ENCODE data around the gene CDC42EP5. TPM values are rescaled to one million over a fixed set of nuclear protein-coding genes. Genes with fewer than 3 reads are reported as not detected.

The CDC42EP5 gene
- total RNA-seq (2021; fragmentation: NEBNext Ultra II Directional; extraction: Animal tissue kit (Norgen Biotek cat#: 25700)) = 10 to 100 TPM; 45.9 to 70.5 (median 56.9) TPM
- long read RNA-seq, partial matches to known transcripts = 0 of 1 reads
- long read RNA-seq, other reads (novel, unspliced or antisense) = 0 of 1 reads

- H3K27ac Mint-ChIP-seq = peak within 1 kb of the TSS; percentile 81
Observed at GRCh38 chr19:54473071-54473891, at the start of gene CDC42EP5. Gene CDC42EP5 (minus strand): TSS chr19:54473296. CDS start chr19:54465547, 7,749 bp downstream.

DNA sequence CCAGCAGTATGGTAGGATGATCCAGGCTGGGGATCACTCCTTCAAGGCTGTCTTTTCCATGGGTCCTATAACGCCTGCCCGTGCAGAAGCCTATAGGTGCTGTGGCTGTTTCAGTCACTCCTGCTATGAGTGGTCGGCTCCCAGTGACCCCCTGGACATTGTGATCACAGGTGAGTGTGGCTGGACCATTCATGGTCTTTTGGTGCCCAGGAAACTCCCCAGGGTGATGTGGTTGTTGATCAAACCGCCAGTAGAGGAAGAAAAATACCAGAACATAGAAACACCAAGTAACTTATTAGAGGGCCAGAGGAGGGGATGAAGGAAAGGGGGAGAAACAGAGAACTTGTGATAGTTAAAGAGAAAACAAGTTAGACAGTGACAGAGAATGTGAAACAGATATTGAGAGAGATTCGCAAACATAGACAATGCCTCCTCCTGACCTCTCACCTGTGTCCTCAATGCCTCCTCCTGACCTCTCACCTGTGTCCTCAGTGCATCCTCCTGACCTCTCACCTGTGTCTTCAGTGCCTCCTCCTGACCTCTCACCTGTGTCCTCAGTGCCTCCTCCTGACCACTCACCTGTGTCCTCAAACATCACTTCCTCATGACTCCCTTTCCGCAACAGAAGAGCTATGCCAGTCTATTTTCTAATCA is 48.9 kb upstream of the CDC42EP5 start:
- Mint-ChIP-seq H3K9me3 (peaks cover 49% of the 10 kb centered on the region), H3K4me1 (ENCODE audit: low read depth) (no peaks in the 10 kb centered on the region; the same call in 1 of the 2 replicates), H3K27me3 (ENCODE audit: insufficient read depth) (no peaks in the 10 kb centered on the region), H3K4me3 (no peak overlapping the region), H3K27ac (no peak overlapping the region), H3K36me3 (ENCODE audit: low read depth) (0 out of 2 replicates have a peak, but pooled peaks cover 4% of the 10 kb centered on the region)
- TF ChIP-seq, protein P1, sequence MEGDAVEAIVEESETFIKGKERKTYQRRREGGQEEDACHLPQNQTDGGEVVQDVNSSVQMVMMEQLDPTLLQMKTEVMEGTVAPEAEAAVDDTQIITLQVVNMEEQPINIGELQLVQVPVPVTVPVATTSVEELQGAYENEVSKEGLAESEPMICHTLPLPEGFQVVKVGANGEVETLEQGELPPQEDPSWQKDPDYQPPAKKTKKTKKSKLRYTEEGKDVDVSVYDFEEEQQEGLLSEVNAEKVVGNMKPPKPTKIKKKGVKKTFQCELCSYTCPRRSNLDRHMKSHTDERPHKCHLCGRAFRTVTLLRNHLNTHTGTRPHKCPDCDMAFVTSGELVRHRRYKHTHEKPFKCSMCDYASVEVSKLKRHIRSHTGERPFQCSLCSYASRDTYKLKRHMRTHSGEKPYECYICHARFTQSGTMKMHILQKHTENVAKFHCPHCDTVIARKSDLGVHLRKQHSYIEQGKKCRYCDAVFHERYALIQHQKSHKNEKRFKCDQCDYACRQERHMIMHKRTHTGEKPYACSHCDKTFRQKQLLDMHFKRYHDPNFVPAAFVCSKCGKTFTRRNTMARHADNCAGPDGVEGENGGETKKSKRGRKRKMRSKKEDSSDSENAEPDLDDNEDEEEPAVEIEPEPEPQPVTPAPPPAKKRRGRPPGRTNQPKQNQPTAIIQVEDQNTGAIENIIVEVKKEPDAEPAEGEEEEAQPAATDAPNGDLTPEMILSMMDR (IDR thresholded peaks at IDR 0.05) = no peak
- no peak for DNase-seq

More at GRCh38 chr19:54473071-54473891, at the start of gene CDC42EP5:
- H3K4me3 Mint-ChIP-seq = peak within 1 kb of the TSS; percentile 85
- peak; percentile 80 for DNase-seq
- peaks cover 10% of the 10 kb centered on the region; the same call in 1 of the 2 replicates for H3K36me3 Mint-ChIP-seq (ENCODE audit: low read depth)
- peaks cover 29% of the 10 kb centered on the region for H3K4me1 Mint-ChIP-seq (ENCODE audit: low read depth)
- peaks cover 4% of the 10 kb centered on the region; the same call in 1 of the 2 replicates for H3K27me3 Mint-ChIP-seq (ENCODE audit: insufficient read depth)
- TF ChIP-seq, protein P1 (IDR thresholded peaks at IDR 0.05) = no peak
- H3K9me3 Mint-ChIP-seq = no peaks in the 10 kb centered on the region

- peaks cover 48% of the 10 kb centered on the region for H3K9me3 Mint-ChIP-seq
- TF ChIP-seq, protein P1 (IDR thresholded peaks at IDR 0.05) = no peak
- H3K36me3 Mint-ChIP-seq (ENCODE audit: low read depth) = peaks cover 5% of the 10 kb centered on the region; the same call in 1 of the 2 replicates
- no peak overlapping the region for H3K27ac Mint-ChIP-seq
- H3K4me1 Mint-ChIP-seq (ENCODE audit: low read depth) = no peaks in the 10 kb centered on the region; the same call in 1 of the 2 replicates
- H3K27me3 Mint-ChIP-seq (ENCODE audit: insufficient read depth) = no peaks in the 10 kb centered on the region
- DNase-seq = no peak
- no peak overlapping the region for H3K4me3 Mint-ChIP-seq
Observed at GRCh38 chr19:54521022-54521859, 48.1 kb upstream of the CDC42EP5 start.

DNA sequence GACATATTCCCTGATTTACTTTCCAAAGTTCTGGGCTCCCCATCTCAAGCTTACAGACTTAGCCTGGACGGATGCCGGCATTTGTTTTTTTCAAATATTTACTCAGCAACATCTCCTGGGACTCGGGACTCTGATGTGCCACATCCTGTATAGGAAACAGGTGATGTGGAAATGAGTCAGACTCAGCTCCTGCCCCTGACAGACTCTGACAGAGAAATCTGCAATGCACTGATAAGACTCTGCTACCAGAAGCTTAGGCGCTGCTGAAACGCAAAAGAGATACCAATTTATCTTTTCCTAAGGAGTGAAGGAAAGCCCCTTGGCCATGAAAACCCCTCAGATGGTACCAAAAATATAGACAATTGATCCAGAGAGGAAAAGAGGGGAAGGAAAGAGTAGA is 45.7 kb upstream of the CDC42EP5 start:
- Mint-ChIP-seq H3K27me3 (ENCODE audit: insufficient read depth) (no peaks in the 10 kb centered on the region; the same call in 1 of the 2 replicates), H3K36me3 (ENCODE audit: low read depth) (peaks cover 8% of the 10 kb centered on the region; the same call in 1 of the 2 replicates), H3K9me3 (peaks cover 49% of the 10 kb centered on the region), H3K4me1 (ENCODE audit: low read depth) (no peaks in the 10 kb centered on the region; the same call in 1 of the 2 replicates), H3K27ac (no peak overlapping the region), H3K4me3 (no peak overlapping the region)
- no peak for DNase-seq
- TF ChIP-seq, protein P1 (IDR thresholded peaks at IDR 0.05) = no peak

DNA sequence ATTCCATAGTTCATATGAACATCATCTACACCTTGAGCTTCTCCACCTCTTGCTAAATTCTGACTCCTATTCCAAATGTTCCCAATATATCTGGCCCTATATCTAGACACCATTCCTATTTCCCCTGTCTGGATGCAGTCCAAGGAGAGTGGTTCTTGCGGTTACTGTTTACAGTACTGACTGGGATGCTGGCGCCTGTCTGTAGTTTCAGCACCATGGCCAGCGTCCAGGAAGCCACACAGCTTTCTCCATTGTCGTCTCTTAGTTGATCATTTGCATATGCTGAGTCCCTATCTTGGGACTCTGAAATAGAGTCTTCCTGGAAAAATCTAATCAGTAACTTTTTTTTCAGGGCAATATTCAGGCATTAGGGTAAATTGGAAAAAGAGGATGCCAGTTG is 44.4 kb upstream of the CDC42EP5 start:
- H3K36me3 Mint-ChIP-seq (ENCODE audit: low read depth) = peaks cover 10% of the 10 kb centered on the region
- peaks cover 56% of the 10 kb centered on the region for H3K9me3 Mint-ChIP-seq
- TF ChIP-seq, protein P1 (IDR thresholded peaks at IDR 0.05) = no peak
- peak; percentile 5 for DNase-seq
- no peak overlapping the region for H3K27ac Mint-ChIP-seq
- H3K4me3 Mint-ChIP-seq = no peak overlapping the region
- H3K4me1 Mint-ChIP-seq (ENCODE audit: low read depth) = no peaks in the 10 kb centered on the region
- no peaks in the 10 kb centered on the region; the same call in 1 of the 2 replicates for H3K27me3 Mint-ChIP-seq (ENCODE audit: insufficient read depth)

Measured in HFFc6 (cell line).